22Rv1 (cell line): Measurements from ENCODE around the gene TPM4.

Experiments used
- ZFX ChIP-seq: fragments of 450-650 bp; IDR thresholded peaks from 2 replicates; pipeline ENCODE4 v1.6.1; 2017; ENCODE audit warnings: antibody characterized with exemption, borderline replicate concordance
- TF ChIP-seq, protein P1 (sequence below): fragments of 450-650 bp; IDR thresholded peaks from 2 replicates; pipeline ENCODE4 v1.5.1; 2017; ENCODE audit warnings: mild to moderate bottlenecking

DNA sequence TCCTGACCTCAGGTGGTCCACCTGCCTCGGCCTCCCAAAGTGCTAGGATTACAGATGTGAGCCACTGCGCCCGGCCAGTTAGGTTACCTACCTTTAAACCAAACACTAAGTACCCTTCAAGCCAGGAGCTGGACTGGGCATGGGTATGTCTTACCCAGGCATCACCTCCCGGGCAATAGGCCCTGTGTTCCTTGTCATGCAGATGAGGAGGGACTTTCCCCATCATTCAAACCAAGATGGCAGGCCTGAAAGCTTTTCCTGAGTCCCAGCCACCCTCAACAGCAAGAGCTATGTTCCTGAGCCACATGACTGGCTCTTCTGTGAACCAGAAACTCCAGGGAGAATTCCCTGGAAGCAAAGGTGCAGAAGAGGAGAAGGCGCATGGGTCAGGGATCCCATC is 44.8 kb downstream of the TPM4 start:
- TF ChIP-seq, protein P1, sequence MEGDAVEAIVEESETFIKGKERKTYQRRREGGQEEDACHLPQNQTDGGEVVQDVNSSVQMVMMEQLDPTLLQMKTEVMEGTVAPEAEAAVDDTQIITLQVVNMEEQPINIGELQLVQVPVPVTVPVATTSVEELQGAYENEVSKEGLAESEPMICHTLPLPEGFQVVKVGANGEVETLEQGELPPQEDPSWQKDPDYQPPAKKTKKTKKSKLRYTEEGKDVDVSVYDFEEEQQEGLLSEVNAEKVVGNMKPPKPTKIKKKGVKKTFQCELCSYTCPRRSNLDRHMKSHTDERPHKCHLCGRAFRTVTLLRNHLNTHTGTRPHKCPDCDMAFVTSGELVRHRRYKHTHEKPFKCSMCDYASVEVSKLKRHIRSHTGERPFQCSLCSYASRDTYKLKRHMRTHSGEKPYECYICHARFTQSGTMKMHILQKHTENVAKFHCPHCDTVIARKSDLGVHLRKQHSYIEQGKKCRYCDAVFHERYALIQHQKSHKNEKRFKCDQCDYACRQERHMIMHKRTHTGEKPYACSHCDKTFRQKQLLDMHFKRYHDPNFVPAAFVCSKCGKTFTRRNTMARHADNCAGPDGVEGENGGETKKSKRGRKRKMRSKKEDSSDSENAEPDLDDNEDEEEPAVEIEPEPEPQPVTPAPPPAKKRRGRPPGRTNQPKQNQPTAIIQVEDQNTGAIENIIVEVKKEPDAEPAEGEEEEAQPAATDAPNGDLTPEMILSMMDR = no peak
- no peak for TF ChIP-seq ZFX
